T-helper 17 cell (primary cell): ENCODE measurements around the gene GPR146. TPM values are rescaled to one million over a fixed set of nuclear protein-coding genes. Genes with fewer than 3 reads are reported as not detected.

ENCODE experiments used
- total RNA-seq, 4 donors: library from RNA in 2 of 4; stranded (reverse) in 2 of 4; gene quantifications; one replicate each; pipeline ENCODE4 v1.2.3 and lab custom pipeline; 2022 to 2026

Gene GPR146
- total RNA-seq, 2 donors from 2014 or later: 17.9 to 22.2 TPM

Other genes with a start within 250 kb of the GPR146 start
- gene SUN1, start 212.1 kb upstream of the GPR146 start, total RNA-seq: 10 to 100 TPM; 89.7 to 97.5 TPM
- 10 to 100 TPM; 58.5 to 81.0 TPM for gene GET4, start 168.0 kb upstream of the GPR146 start, total RNA-seq
- 10 to 100 TPM in 1 of 2 donors, 1 to 10 TPM in 1; 6.7 to 15.4 TPM for gene ADAP1, start 89.9 kb upstream of the GPR146 start, total RNA-seq
- 10 to 100 TPM; 40.1 to 43.2 TPM for gene COX19, start 69.0 kb upstream of the GPR146 start, total RNA-seq
- not detected for gene CYP2W1, start 61.4 kb upstream of the GPR146 start, total RNA-seq
- under 1 TPM in 1 of 2 donors, not detected in 1; 0.25 TPM for gene GPER1, start 43.6 kb downstream of the GPR146 start, total RNA-seq
- 10 to 100 TPM; 73.6 to 87.8 TPM for gene ZFAND2A, start 115.7 kb downstream of the GPR146 start, total RNA-seq
- gene UNCX, start 188.3 kb downstream of the GPR146 start, total RNA-seq: not detected